GM12878 (cell line): Measurements from ENCODE around the gene ALDH1A3. TPM values are rescaled to one million over a fixed set of nuclear protein-coding genes. Genes with fewer than 3 reads are reported as not detected.

ENCODE experiments used
- MEF2B ChIP-seq: fragments of 450-650 bp; IDR thresholded peaks from 2 replicates; pipeline ENCODE4 v1.6.1; 2018; ENCODE audit warnings: mild to moderate bottlenecking, moderate library complexity; ENCODE audit not compliant: partially characterized antibody, poor library complexity, severe bottlenecking
- SMAD5 ChIP-seq: IDR thresholded peaks from 2 replicates; pipeline ENCODE4 v1.6.1; 2016; ENCODE audit warnings: antibody characterized with exemption, low read depth
- polyA plus RNA-seq, 11 experiments: library from polyadenylated mRNA; depleted of rRNA in 4 of 11; unstranded in 6 of 11; stranded (reverse) in 5 of 11; fragments of >200 nt; fragmentation: Nextera tagmentation in 4 of 11; fragmentation: Illumina TruSeq in 1 of 11; extraction: Ambion mirVana in 4 of 11; extraction: Trizol in 1 of 11; gene quantifications; 1 replicate in 1 of 11; 2 replicates in 10 of 11; pipeline versions ENCODE4 v1.2.1 to v1.2.3, GENCODE V29; 2011 to 2016; ENCODE audit warnings: inconsistent platforms in 2 of 11, missing spikeins in 2 of 11, low read depth in 1 of 11
- total RNA-seq, 4 experiments: library from RNA; depleted of rRNA in 3 of 4; stranded (reverse); fragments of >200 nt in 3 of 4; fragmentation: Illumina TruSeq in 1 of 4; extraction: Trizol in 1 of 4; gene quantifications; 2 replicates each; pipeline versions ENCODE4 v1.2.1 to v1.2.3, GENCODE V29; 2013 to 2021
- TF ChIP-seq, protein P1 (sequence below): fragments of 450-650 bp; formaldehyde crosslinking; IDR thresholded peaks from 2 replicates; pipeline ENCODE4 v1.4.0; 2020; ENCODE audit warnings: mild to moderate bottlenecking, moderate library complexity
- TF ChIP-seq, protein P2 (sequence below): fragments of 450-650 bp; IDR thresholded peaks from 2 replicates; pipeline ENCODE4 v1.6.1; 2018; ENCODE audit warnings: borderline replicate concordance, mild to moderate bottlenecking; ENCODE audit not compliant: partially characterized antibody
- TF ChIP-seq, protein P3 (sequence below): fragments of 450-650 bp; IDR thresholded peaks from 2 replicates; pipeline ENCODE4 v1.6.1; 2016; ENCODE audit warnings: mild to moderate bottlenecking
- TF ChIP-seq, protein P4 (sequence below): fragments of 450-650 bp; IDR thresholded peaks from 2 replicates; pipeline ENCODE4 v1.6.1; 2017; ENCODE audit warnings: mild to moderate bottlenecking, low read depth, inconsistent platforms; ENCODE audit not compliant: poor library complexity, severe bottlenecking

ALDH1A3 gene
- total and polyA plus RNA-seq, 10 of the 15 experiments (the other 5 are each of a cell fraction or from before 2014, with no cell fraction given), result 0.06 to 0.69 (median 0.18) TPM

DNA sequence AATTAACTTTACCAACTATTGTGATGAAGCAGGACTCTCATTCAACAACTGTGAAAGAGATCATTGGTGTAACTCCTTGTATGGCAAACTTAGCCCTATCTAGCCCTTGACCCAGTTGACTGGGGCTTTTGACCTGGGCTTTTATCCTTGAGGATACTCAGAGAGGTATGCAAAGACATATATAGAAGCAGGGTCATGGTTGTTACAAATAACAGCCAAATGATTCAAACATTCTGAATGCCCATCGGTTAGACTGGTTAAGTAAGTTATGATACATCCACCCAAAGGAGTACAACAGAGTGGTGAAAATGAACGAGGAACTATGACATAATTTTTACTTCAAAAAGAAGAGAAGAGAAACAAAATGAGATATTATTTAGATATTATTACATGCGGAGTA is 38.2 kb upstream of the ALDH1A3 start (continued):
- TF ChIP-seq SMAD5 (no peak), MEF2B (no peak)
- TF ChIP-seq, protein P1, sequence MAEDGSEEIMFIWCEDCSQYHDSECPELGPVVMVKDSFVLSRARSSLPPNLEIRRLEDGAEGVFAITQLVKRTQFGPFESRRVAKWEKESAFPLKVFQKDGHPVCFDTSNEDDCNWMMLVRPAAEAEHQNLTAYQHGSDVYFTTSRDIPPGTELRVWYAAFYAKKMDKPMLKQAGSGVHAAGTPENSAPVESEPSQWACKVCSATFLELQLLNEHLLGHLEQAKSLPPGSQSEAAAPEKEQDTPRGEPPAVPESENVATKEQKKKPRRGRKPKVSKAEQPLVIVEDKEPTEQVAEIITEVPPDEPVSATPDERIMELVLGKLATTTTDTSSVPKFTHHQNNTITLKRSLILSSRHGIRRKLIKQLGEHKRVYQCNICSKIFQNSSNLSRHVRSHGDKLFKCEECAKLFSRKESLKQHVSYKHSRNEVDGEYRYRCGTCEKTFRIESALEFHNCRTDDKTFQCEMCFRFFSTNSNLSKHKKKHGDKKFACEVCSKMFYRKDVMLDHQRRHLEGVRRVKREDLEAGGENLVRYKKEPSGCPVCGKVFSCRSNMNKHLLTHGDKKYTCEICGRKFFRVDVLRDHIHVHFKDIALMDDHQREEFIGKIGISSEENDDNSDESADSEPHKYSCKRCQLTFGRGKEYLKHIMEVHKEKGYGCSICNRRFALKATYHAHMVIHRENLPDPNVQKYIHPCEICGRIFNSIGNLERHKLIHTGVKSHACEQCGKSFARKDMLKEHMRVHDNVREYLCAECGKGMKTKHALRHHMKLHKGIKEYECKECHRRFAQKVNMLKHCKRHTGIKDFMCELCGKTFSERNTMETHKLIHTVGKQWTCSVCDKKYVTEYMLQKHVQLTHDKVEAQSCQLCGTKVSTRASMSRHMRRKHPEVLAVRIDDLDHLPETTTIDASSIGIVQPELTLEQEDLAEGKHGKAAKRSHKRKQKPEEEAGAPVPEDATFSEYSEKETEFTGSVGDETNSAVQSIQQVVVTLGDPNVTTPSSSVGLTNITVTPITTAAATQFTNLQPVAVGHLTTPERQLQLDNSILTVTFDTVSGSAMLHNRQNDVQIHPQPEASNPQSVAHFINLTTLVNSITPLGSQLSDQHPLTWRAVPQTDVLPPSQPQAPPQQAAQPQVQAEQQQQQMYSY (CRISPR knock-in tag), result no peak
- TF ChIP-seq, protein P2, sequence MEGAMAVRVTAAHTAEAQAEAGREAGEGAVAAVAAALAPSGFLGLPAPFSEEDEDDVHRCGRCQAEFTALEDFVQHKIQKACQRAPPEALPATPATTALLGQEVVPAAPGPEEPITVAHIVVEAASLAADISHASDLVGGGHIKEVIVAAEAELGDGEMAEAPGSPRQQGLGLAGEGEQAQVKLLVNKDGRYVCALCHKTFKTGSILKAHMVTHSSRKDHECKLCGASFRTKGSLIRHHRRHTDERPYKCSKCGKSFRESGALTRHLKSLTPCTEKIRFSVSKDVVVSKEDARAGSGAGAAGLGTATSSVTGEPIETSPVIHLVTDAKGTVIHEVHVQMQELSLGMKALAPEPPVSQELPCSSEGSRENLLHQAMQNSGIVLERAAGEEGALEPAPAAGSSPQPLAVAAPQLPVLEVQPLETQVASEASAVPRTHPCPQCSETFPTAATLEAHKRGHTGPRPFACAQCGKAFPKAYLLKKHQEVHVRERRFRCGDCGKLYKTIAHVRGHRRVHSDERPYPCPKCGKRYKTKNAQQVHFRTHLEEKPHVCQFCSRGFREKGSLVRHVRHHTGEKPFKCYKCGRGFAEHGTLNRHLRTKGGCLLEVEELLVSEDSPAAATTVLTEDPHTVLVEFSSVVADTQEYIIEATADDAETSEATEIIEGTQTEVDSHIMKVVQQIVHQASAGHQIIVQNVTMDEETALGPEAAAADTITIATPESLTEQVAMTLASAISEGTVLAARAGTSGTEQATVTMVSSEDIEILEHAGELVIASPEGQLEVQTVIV, result no peak
- TF ChIP-seq, protein P3, sequence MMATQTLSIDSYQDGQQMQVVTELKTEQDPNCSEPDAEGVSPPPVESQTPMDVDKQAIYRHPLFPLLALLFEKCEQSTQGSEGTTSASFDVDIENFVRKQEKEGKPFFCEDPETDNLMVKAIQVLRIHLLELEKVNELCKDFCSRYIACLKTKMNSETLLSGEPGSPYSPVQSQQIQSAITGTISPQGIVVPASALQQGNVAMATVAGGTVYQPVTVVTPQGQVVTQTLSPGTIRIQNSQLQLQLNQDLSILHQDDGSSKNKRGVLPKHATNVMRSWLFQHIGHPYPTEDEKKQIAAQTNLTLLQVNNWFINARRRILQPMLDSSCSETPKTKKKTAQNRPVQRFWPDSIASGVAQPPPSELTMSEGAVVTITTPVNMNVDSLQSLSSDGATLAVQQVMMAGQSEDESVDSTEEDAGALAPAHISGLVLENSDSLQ, result no peak
- TF ChIP-seq, protein P4, sequence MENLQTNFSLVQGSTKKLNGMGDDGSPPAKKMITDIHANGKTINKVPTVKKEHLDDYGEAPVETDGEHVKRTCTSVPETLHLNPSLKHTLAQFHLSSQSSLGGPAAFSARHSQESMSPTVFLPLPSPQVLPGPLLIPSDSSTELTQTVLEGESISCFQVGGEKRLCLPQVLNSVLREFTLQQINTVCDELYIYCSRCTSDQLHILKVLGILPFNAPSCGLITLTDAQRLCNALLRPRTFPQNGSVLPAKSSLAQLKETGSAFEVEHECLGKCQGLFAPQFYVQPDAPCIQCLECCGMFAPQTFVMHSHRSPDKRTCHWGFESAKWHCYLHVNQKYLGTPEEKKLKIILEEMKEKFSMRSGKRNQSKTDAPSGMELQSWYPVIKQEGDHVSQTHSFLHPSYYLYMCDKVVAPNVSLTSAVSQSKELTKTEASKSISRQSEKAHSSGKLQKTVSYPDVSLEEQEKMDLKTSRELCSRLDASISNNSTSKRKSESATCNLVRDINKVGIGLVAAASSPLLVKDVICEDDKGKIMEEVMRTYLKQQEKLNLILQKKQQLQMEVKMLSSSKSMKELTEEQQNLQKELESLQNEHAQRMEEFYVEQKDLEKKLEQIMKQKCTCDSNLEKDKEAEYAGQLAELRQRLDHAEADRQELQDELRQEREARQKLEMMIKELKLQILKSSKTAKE, result no peak
